Choroid plexus epithelial cell (primary cell): ENCODE results near the gene BLCAP.

ENCODE experiments used
- DNase-seq: peaks from one replicate; pipeline ENCODE4 v3.0.0-alpha.2; 2010; ENCODE audit warnings: low read depth
- H3K4me3 ChIP-seq: 2 replicates; pipeline ENCODE4 v1.5.1; 2011; ENCODE audit warnings: low read depth, mild to moderate bottlenecking, control low read depth, low read length, moderate library complexity
- TF ChIP-seq, protein P1 (sequence below): conservative IDR thresholded peaks from 2 replicates; pipeline ENCODE4 v1.5.1; 2011; ENCODE audit warnings: low read depth, mild to moderate bottlenecking, control low read depth, inconsistent platforms, low read length, moderate library complexity

The BLCAP gene

GRCh38 chr20:37519508-37520418 is 7.9 kb downstream of the BLCAP start:
- TF ChIP-seq, protein P1, sequence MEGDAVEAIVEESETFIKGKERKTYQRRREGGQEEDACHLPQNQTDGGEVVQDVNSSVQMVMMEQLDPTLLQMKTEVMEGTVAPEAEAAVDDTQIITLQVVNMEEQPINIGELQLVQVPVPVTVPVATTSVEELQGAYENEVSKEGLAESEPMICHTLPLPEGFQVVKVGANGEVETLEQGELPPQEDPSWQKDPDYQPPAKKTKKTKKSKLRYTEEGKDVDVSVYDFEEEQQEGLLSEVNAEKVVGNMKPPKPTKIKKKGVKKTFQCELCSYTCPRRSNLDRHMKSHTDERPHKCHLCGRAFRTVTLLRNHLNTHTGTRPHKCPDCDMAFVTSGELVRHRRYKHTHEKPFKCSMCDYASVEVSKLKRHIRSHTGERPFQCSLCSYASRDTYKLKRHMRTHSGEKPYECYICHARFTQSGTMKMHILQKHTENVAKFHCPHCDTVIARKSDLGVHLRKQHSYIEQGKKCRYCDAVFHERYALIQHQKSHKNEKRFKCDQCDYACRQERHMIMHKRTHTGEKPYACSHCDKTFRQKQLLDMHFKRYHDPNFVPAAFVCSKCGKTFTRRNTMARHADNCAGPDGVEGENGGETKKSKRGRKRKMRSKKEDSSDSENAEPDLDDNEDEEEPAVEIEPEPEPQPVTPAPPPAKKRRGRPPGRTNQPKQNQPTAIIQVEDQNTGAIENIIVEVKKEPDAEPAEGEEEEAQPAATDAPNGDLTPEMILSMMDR, result no peak
- H3K4me3 ChIP-seq, result peak overlapping the region; percentile 33
- peak; percentile 76 for DNase-seq

DNA sequence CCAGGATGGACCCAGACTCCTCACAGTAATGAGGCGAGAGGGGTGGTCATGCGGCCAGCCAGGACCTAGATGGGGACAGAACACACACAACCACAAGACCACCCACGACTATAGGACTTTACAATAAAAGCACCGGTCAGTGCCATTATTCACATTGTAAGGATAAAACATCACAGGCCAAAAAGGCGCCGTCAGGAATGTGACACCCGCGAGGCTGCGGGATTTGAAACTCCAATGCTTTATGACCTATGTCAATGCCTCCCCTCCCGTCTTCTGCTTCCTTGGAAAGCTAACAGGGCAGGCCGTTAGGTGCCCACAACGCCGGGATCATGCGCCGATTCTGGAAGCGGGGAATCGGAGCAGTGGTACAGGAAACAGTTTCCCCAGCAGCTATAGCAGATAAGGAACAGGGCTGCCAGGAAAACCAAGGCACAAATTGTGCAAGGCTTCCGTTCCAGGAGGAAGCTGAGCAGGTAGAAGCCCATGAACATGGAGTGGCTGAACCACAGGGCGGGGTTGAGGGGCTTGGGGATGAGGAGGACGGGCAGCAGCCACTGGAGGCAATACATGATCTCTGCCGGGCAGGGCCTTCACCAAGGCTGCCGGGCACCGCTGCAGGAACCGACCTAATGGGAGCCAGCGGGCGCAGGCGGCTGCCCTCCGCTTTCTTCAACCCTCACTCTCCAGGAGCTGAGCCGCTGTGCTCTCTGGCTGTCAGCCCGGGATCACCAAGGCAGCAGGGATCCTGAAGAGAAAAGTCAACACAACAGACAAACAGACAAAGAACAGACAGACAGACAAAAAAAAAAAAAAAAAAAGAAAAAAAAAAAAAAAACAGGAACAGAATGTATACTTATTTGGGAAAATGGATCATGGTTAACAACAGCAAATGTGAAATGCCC is 8.8 kb downstream of the BLCAP start:
- peak overlapping the region; percentile 4 for H3K4me3 ChIP-seq
- DNase-seq, result peak; percentile 83
- TF ChIP-seq, protein P1, result no peak

GRCh38 chr20:37518059-37518458 is 9.6 kb downstream of the BLCAP start:
- TF ChIP-seq, protein P1, result no peak
- DNase-seq, result no peak

DNA sequence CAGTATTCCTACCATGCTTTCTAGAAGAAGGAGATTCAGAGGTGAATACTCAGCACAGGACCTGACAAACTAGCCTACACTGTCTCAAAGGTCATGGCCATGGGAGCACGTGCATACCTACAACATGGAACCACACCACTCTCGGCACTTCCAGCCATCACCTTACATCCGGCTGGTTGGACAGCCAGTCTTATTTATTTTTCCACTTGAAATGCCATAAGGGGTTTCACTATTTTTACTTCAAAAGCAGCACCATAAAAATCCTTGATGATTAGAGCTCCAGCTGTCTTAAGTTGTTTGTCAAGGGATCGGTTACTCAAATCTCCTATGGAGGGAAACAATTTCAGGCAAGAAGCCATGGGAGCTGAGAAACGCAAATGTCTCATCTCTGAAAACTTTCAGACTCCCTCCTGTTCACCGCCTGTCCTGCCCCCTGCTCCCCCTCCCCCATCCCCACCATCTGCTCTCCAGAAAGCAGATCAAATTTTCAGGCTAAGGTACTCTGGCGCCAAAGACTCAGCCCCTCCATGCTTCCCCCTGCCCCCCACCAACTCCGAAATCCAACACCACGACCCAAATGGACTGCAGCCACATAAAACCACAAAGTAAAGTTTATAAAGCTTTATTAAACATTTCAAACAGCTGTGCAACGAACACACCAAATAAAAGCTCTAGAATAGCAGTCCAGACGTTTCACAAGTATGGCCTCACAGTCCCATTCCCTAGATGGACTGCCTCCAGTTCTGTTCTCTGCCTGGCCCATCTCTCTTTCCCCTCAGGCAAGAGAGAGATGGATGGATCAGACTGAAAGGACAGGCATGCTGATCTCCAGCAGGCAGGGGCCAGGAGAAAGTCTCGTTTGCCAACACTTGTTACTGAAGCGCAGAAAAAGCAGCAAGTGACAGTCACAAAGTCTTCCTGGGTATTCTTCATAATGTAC is 10.6 kb downstream of the BLCAP start:
- no peak overlapping the region for H3K4me3 ChIP-seq
- TF ChIP-seq, protein P1, result no peak
- peak; percentile 83 for DNase-seq

More at GRCh38 chr20:37518059-37518458, 9.6 kb downstream of the BLCAP start:
- H3K4me3 ChIP-seq, result no peak overlapping the region

DNA sequence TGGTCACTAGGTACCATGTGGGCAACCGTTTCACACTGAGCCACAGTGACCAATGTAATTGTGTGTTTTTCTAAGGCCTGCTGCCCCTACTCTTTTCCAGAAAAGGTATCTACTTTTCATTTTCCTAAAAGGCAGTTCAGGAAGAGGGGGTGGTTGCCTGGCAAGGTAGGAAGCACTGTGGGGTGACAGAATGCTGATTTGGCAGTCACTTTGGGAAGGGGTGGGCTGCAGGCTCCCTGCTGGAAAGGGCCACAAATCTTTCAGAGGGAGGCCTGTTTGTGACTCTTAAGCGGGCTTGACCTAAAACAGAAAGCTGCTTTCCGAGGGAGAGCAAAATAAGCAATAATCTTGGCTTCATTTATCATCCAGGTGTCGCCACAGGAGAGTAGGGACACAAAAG is 11.8 kb downstream of the BLCAP start:
- TF ChIP-seq, protein P1, result no peak
- H3K4me3 ChIP-seq, result no peak overlapping the region
- DNase-seq, result no peak

- TF ChIP-seq, protein P1, result no peak
- no peak for DNase-seq
Measured at GRCh38 chr20:37513779-37514359, 13.8 kb downstream of the BLCAP start.

More at GRCh38 chr20:37513779-37514359, 13.8 kb downstream of the BLCAP start:
- no peak overlapping the region for H3K4me3 ChIP-seq
